ENCODE data around the gene TOX3. TPM values are rescaled to one million over a fixed set of nuclear protein-coding genes. Genes with fewer than 3 reads are reported as not detected.

Gene TOX3
- total and polyA plus RNA-seq, 11 donors = 0.17 TPM; not detected in 10

DNA sequence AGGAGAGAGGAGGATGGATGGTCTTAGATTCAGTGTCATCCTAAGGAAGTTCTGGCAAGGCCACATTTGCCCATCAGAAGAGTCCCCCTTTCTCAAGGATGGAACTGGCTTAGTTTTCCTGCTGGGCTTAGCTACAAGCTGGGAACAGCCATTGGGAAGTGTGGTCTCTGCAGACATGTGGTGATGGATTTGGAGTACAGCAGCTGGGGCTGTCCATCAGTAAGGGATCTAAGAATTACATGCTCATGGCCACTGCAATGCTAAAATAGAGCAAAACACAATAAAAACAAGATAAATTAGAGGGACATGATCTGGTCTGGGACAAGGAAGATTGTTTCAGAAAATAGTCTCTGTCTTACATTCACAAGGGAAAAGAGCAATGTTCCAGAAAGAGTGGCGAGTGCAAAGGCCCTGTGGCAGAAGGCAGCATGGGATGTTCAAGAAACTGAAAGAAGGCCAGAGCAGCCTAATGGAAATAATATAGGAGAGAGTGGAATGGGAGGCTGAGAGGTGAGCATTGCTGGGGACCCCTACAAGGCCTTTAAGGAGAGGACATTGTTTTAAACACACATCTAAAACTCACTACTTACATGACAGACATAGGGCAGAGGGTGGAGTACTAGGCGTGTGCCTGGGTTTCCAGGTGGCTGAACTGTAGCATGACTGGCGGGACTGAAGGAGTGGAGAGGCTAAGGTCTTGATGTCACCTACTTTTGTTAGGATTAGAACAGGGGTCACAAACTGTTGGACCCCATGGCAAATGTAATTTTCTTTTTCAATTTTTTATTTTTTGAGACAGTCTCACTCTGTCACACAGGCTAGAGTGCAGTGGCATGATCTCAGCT, 17.0 kb upstream of the TOX3 start:
- ATAC-seq (no peak), DNase-seq (no peak)
- H3K36me3 ChIP-seq = no peaks in the 10 kb centered on the region
- TF ChIP-seq POLR2A (IDR thresholded peaks at IDR 0.05) = no peak
- TF ChIP-seq, protein P1, sequence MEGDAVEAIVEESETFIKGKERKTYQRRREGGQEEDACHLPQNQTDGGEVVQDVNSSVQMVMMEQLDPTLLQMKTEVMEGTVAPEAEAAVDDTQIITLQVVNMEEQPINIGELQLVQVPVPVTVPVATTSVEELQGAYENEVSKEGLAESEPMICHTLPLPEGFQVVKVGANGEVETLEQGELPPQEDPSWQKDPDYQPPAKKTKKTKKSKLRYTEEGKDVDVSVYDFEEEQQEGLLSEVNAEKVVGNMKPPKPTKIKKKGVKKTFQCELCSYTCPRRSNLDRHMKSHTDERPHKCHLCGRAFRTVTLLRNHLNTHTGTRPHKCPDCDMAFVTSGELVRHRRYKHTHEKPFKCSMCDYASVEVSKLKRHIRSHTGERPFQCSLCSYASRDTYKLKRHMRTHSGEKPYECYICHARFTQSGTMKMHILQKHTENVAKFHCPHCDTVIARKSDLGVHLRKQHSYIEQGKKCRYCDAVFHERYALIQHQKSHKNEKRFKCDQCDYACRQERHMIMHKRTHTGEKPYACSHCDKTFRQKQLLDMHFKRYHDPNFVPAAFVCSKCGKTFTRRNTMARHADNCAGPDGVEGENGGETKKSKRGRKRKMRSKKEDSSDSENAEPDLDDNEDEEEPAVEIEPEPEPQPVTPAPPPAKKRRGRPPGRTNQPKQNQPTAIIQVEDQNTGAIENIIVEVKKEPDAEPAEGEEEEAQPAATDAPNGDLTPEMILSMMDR (IDR thresholded peaks at IDR 0.05) = no peak
- no peak overlapping the region for H3K4me3 ChIP-seq
- no peaks in the 10 kb centered on the region for H3K4me1 ChIP-seq
- no peaks in the 10 kb centered on the region for H3K9me3 ChIP-seq
- 87 to 93% (median 89%) methylated on average over 3 of the region's 3 CpGs for WGBS, 4 donors
- H3K27ac ChIP-seq = no peak overlapping the region
- intact Hi-C loops (cut with DNase I) = no loop called here
- H3K27me3 ChIP-seq = peaks cover 0 to 14% (median 0%) of the 10 kb centered on the region in 9 donors

DNA sequence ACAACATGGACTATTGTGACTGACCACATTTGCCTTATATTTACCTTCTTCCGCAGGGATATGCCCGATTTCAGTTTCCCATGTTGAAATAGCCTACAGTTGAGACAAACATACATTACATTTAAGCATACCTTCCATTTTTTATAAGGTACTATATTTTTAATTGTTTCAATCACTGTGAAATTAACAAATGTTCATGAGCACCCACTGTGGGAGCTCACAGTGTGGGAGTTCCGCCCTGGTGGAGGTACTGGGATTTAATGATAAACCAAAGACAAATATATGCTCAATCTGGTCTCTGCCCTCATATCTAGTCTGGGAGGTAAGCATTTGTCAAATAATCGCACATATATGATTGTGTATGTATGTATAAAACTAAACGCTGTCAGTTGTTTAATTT, 15.8 kb upstream of the TOX3 start:
- Histone ChIP-seq H3K27me3 (peaks cover 0 to 17% (median 0%) of the 10 kb centered on the region in 9 donors), H3K9me3 (no peaks in the 10 kb centered on the region), H3K27ac (no peak overlapping the region), H3K4me3 (no peak overlapping the region), H3K4me1 (no peaks in the 10 kb centered on the region), H3K36me3 (no peaks in the 10 kb centered on the region)
- 90 to 93% (median 91%) methylated on average over 5 of the region's 5 CpGs for WGBS, 4 donors
- TF ChIP-seq, protein P1 (IDR thresholded peaks at IDR 0.05) = no peak
- TF ChIP-seq POLR2A (IDR thresholded peaks at IDR 0.05) = no peak
- ATAC-seq (no peak), DNase-seq (no peak)
- intact Hi-C loops (cut with DNase I) = no loop called here

- Histone ChIP-seq H3K4me1 (no peaks in the 10 kb centered on the region), H3K27ac (no peak overlapping the region), H3K4me3 (no peak overlapping the region), H3K9me3 (no peaks in the 10 kb centered on the region), H3K27me3 (peaks cover 0 to 20% (median 0%) of the 10 kb centered on the region in 9 donors), H3K36me3 (no peaks in the 10 kb centered on the region)
- intact Hi-C loops (cut with DNase I) = no loop called here
- TF ChIP-seq, protein P1 (IDR thresholded peaks at IDR 0.05) = no peak
- TF ChIP-seq POLR2A (IDR thresholded peaks at IDR 0.05) = no peak
- ATAC-seq (no peak), DNase-seq (no peak)
- 63 to 70% (median 64%) methylated on average over 5 of the region's 5 CpGs for WGBS, 4 donors
Measured at GRCh38 chr16:52561910-52562741, 15.2 kb upstream of the TOX3 start.

DNA sequence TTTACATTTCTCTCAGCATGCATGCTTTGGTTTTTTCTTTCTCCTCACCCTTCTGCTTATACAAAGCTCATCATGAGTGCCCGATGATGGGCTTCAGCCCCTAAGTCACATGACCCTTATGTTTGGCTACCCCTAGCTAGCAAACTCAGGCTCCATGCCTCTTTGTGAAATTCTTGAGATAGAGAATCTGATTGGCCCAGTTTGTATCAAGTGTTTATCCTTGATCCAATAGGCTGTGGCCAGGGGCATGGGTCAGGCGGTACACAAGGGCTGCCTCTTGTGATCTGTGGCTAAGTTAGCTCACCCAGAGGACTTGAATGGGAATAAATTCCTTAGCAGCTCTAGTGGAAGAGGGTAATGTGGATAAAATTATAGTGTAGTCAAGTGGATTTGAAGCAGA, 11.5 kb upstream of the TOX3 start:
- DNase-seq (no peak), ATAC-seq (no peak)
- H3K27ac ChIP-seq = no peak overlapping the region
- H3K36me3 ChIP-seq = no peaks in the 10 kb centered on the region
- H3K9me3 ChIP-seq = no peaks in the 10 kb centered on the region
- no peaks in the 10 kb centered on the region for H3K4me1 ChIP-seq
- WGBS, 4 donors = 87 to 96% (median 91%) methylated on average over 2 of the region's 2 CpGs
- TF ChIP-seq, protein P1 (IDR thresholded peaks at IDR 0.05) = no peak
- TF ChIP-seq POLR2A (IDR thresholded peaks at IDR 0.05) = no peak
- H3K27me3 ChIP-seq = peaks cover 0 to 29% (median 0%) of the 10 kb centered on the region in 9 donors
- H3K4me3 ChIP-seq = no peak overlapping the region
- intact Hi-C loops (cut with DNase I) = no loop called here

Data from heart left ventricle (tissue), 16 donors.